ENCODE results near the gene WASF2.
"Not testable (repeated sequence)": the region's sequence is repeated elsewhere in the genome, so short reads cannot be mapped to it uniquely, and the experiment has no call there.

- not testable (repeated sequence) for TF ChIP-seq CTCF (IDR thresholded peaks at IDR 0.05); POLR2A (IDR thresholded peaks at IDR 0.05); POLR2AphosphoS5 (IDR thresholded peaks at IDR 0.05; ENCODE audit: insufficient read depth in 1 of 2, low read depth in 1 of 2)
Measured at GRCh38 chr1:27538305-27538676, 48.3 kb upstream of the WASF2 start.

All from vagina (tissue), 2 donors.